KOPT-K1 (cell line): ENCODE results near the gene TRIM54.
"Not testable (repeated sequence)": the region's sequence is repeated elsewhere in the genome, so short reads cannot be mapped to it uniquely, and the experiment has no call there.

Experiments used
- H3K27ac ChIP-seq: fragments of 200-600 bp; sonication (generic); 2 replicates; pipeline ENCODE4 v1.5.1; 2016; ENCODE audit warnings: antibody characterized with exemption, mild to moderate bottlenecking, low read depth, low read length; ENCODE audit not compliant: poor library complexity, severe bottlenecking
- H3K36me3 ChIP-seq: fragments of 200-600 bp; sonication (generic); 2 replicates; pipeline ENCODE4 v1.5.1; 2017; ENCODE audit warnings: antibody characterized with exemption, mild to moderate bottlenecking, low read length, moderate library complexity; ENCODE audit not compliant: insufficient read depth
- H3K9me3 ChIP-seq: fragments of 200-600 bp; sonication (generic); 2 replicates; pipeline ENCODE4 v1.5.1; 2017; ENCODE audit warnings: antibody characterized with exemption, low read length, mild to moderate bottlenecking; ENCODE audit not compliant: insufficient read depth, poor library complexity, severe bottlenecking

The TRIM54 gene

GRCh38 chr2:27265536-27265870 is 16.7 kb upstream of the TRIM54 start:
- no peaks in the 10 kb centered on the region for H3K36me3 ChIP-seq
- H3K27ac ChIP-seq = no peak overlapping the region
- no peaks in the 10 kb centered on the region for H3K9me3 ChIP-seq

GRCh38 chr2:27268296-27268695 is 13.9 kb upstream of the TRIM54 start:
- not testable (repeated sequence) for H3K36me3 ChIP-seq, H3K9me3 ChIP-seq, H3K27ac ChIP-seq

GRCh38 chr2:27270131-27270530 is 12.1 kb upstream of the TRIM54 start:
- Histone ChIP-seq H3K36me3 (no peaks in the 10 kb centered on the region), H3K27ac (no peak overlapping the region), H3K9me3 (no peaks in the 10 kb centered on the region)

- no peak overlapping the region for H3K27ac ChIP-seq
- H3K36me3 ChIP-seq = no peaks in the 10 kb centered on the region
- no peaks in the 10 kb centered on the region for H3K9me3 ChIP-seq
These were observed 11.6 kb upstream of the TRIM54 start for GRCh38 chr2:27270670-27271069.

GRCh38 chr2:27271631-27272340 is 10.4 kb upstream of the TRIM54 start:
- no peaks in the 10 kb centered on the region for H3K9me3 ChIP-seq
- H3K27ac ChIP-seq = no peak overlapping the region
- H3K36me3 ChIP-seq = no peaks in the 10 kb centered on the region

- H3K27ac ChIP-seq, H3K36me3 ChIP-seq: not testable (repeated sequence)
These were observed 9.4 kb upstream of the TRIM54 start for GRCh38 chr2:27272537-27273522.

GRCh38 chr2:27275211-27276150 is 6.7 kb upstream of the TRIM54 start, which contains the start of gene DNAJC5G:
TSS of gene DNAJC5G (plus strand) at chr2:27275433. CDS start at chr2:27276729, 1,296 bp downstream.
- no peak within 1 kb of the TSS for H3K27ac ChIP-seq
- no peaks in the 10 kb centered on the region for H3K36me3 ChIP-seq
- no peaks in the 10 kb centered on the region for H3K9me3 ChIP-seq

More at GRCh38 chr2:27272537-27273522, 9.4 kb upstream of the TRIM54 start:
- H3K9me3 ChIP-seq = not testable (repeated sequence)

- no peaks in the 10 kb centered on the region for H3K9me3 ChIP-seq
These were observed 4.2 kb upstream of the TRIM54 start for GRCh38 chr2:27278010-27278409.

GRCh38 chr2:27280826-27281225 is 1.4 kb upstream of the TRIM54 start:
- Histone ChIP-seq H3K36me3 (no peaks in the 10 kb centered on the region), H3K9me3 (no peaks in the 10 kb centered on the region), H3K27ac (no peak overlapping the region)

More at GRCh38 chr2:27278010-27278409, 4.2 kb upstream of the TRIM54 start:
- no peaks in the 10 kb centered on the region for H3K36me3 ChIP-seq
- H3K27ac ChIP-seq = no peak overlapping the region

GRCh38 chr2:27281442-27281841 is 787 bp upstream of the TRIM54 start:
- no peaks in the 10 kb centered on the region for H3K36me3 ChIP-seq
- H3K9me3 ChIP-seq = no peaks in the 10 kb centered on the region
- no peak overlapping the region for H3K27ac ChIP-seq

- H3K9me3 ChIP-seq = no peaks in the 10 kb centered on the region
- H3K27ac ChIP-seq = no peak overlapping the region
- no peaks in the 10 kb centered on the region for H3K36me3 ChIP-seq
These were observed 663 bp downstream of the TRIM54 start for GRCh38 chr2:27282892-27283291.

GRCh38 chr2:27284996-27285395 is 2.8 kb downstream of the TRIM54 start:
- Histone ChIP-seq H3K27ac (no peak overlapping the region), H3K9me3 (no peaks in the 10 kb centered on the region), H3K36me3 (no peaks in the 10 kb centered on the region)

GRCh38 chr2:27285481-27285880 is 3.3 kb downstream of the TRIM54 start:
- Histone ChIP-seq H3K36me3 (no peaks in the 10 kb centered on the region), H3K27ac (no peak overlapping the region), H3K9me3 (no peaks in the 10 kb centered on the region)

GRCh38 chr2:27288610-27289009 is 6.4 kb downstream of the TRIM54 start:
- no peaks in the 10 kb centered on the region for H3K9me3 ChIP-seq
- H3K27ac ChIP-seq = no peak overlapping the region

GRCh38 chr2:27290549-27290948 is 8.3 kb downstream of the TRIM54 start:
- no peaks in the 10 kb centered on the region for H3K9me3 ChIP-seq
- H3K36me3 ChIP-seq = no peaks in the 10 kb centered on the region
- H3K27ac ChIP-seq = no peak overlapping the region

More at GRCh38 chr2:27288610-27289009, 6.4 kb downstream of the TRIM54 start:
- H3K36me3 ChIP-seq = no peaks in the 10 kb centered on the region
